G401 (cell line): ENCODE data around the gene GRB7. TPM values are rescaled to one million over a fixed set of nuclear protein-coding genes. Genes with fewer than 3 reads are reported as not detected.

ENCODE experiments used
- DNase-seq: peaks from one replicate; pipeline ENCODE4 v3.0.0-alpha.2; 2015; ENCODE audit warnings: low spot score
- in situ Hi-C: cut with HindIII; loops from 2 replicates; pipeline ENCODE4 v1.10.0; 2016; ENCODE audit warnings: low sequenced_read_pairs, mixed read lengths
- total RNA-seq: library from RNA; depleted of rRNA; stranded (reverse); fragments of >200 nt; shearing (Covaris generic); gene quantifications from 2 replicates; pipeline ENCODE4 v1.2.3, GENCODE V29; 2014; rRNA removed

Gene GRB7
- total RNA-seq, 1 experiment from 2014 or later, result 2.0 TPM

GRCh38 chr17:39787743-39788484, 50.2 kb downstream of the GRB7 start:
- in situ Hi-C loops, result no loop called here

GRCh38 chr17:39791111-39791992, 53.6 kb downstream of the GRB7 start:
- no peak for DNase-seq
- in situ Hi-C loops, result no loop called here

More at GRCh38 chr17:39787743-39788484, 50.2 kb downstream of the GRB7 start:
- no peak for DNase-seq

GRCh38 chr17:39792526-39793221, 54.9 kb downstream of the GRB7 start:
- DNase-seq, result no peak
- in situ Hi-C loops, result no loop called here

- DNase-seq, result no peak
- in situ Hi-C loops, result no loop called here
Measured at GRCh38 chr17:39793301-39793872, 55.6 kb downstream of the GRB7 start.

- in situ Hi-C loops, result no loop called here
- no peak for DNase-seq
Measured at GRCh38 chr17:39794249-39794970, 56.7 kb downstream of the GRB7 start.

Other genes with a start within 250 kb of the GRB7 start
- not detected in 2 replicates for gene NEUROD2, start 130.0 kb upstream of the GRB7 start, total RNA-seq
- 3.4 and 8.6 TPM in 2 replicates for gene PPP1R1B, start 111.0 kb upstream of the GRB7 start, total RNA-seq
- 30.8 and 45.5 TPM in 2 replicates for gene STARD3, start 100.8 kb upstream of the GRB7 start, total RNA-seq
- gene TCAP, start 72.6 kb upstream of the GRB7 start, total RNA-seq, result 0.43 and 0.44 TPM in 2 replicates
- not detected in 2 replicates for gene PNMT, start 69.5 kb upstream of the GRB7 start, total RNA-seq
- 10.3 and 13.5 TPM in 2 replicates for gene PGAP3, start 49.9 kb upstream of the GRB7 start, total RNA-seq
- 41.1 and 44.7 TPM in 2 replicates for gene ERBB2, start 37.9 kb upstream of the GRB7 start, total RNA-seq
- 28.0 and 61.8 TPM in 2 replicates for gene MIEN1, start 7.4 kb upstream of the GRB7 start, total RNA-seq
- gene IKZF3, start 126.4 kb downstream of the GRB7 start, total RNA-seq, result not detected in 2 replicates
- not detected in 2 replicates for gene ZPBP2, start 130.3 kb downstream of the GRB7 start, total RNA-seq
- 0.24 and 1.9 TPM in 2 replicates for gene GSDMB, start 180.7 kb downstream of the GRB7 start, total RNA-seq
- gene ORMDL3, start 189.7 kb downstream of the GRB7 start, total RNA-seq, result 37.8 and 40.4 TPM in 2 replicates
- gene LRRC3C, start 189.8 kb downstream of the GRB7 start, total RNA-seq, result not detected in 2 replicates
- not detected in 2 replicates for gene GSDMA, start 225.1 kb downstream of the GRB7 start, total RNA-seq
- 248 and 317 TPM in 2 replicates for gene PSMD3, start 242.9 kb downstream of the GRB7 start, total RNA-seq